Coronary artery (tissue), 2 donors: ENCODE results near the gene AGO4.

ENCODE experiments used
- DNase-seq: peaks from one replicate; pipeline ENCODE4 v3.0.0-alpha.2; 2017; ENCODE audit warnings: low spot score
- H3K27ac ChIP-seq, 2 donors: fragments of 200-600 bp; sonication (generic); one replicate each; pipeline ENCODE4 v1.5.1; 2016 to 2019
- H3K4me3 ChIP-seq: fragments of 200-600 bp; sonication (generic); 2 replicates; pipeline ENCODE4 v1.5.1; 2016; ENCODE audit warnings: mild to moderate bottlenecking, moderate library complexity
- TF ChIP-seq, protein P1 (sequence below): fragments of 200-600 bp; sonication (generic); IDR thresholded peaks from one replicate; pipeline ENCODE4 v1.5.1; 2019; ENCODE audit warnings: antibody characterized with exemption

The AGO4 gene

DNA sequence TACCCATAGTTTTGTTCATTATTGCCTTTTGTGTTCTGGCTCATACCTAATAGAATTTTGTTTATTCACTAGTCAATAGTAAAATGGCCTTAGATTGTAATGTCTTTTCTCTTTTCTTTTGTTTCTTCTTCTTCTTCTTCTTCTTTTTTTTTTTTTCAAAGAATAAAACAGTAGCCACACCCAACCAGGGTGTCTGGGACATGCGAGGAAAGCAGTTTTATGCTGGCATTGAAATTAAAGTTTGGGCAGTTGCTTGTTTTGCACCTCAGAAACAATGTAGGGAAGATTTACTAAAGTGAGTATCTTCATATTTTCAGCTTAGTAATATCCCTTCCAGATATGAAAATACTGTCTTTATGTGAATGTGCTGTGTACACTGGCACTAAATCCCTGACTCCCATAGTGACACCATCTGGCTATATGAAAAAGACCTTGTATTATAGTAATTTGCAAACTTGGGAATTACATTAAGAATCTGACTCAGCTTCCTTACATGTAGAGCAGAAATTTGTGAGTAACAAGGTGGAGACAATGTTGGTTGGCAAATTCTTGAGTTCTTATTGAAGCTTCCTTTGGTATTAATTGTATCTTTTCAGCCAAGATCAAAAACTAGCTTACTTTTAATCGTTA is 24.6 kb downstream of the AGO4 start:
- DNase-seq = no peak
- no peak overlapping the region for H3K4me3 ChIP-seq
- TF ChIP-seq, protein P1, sequence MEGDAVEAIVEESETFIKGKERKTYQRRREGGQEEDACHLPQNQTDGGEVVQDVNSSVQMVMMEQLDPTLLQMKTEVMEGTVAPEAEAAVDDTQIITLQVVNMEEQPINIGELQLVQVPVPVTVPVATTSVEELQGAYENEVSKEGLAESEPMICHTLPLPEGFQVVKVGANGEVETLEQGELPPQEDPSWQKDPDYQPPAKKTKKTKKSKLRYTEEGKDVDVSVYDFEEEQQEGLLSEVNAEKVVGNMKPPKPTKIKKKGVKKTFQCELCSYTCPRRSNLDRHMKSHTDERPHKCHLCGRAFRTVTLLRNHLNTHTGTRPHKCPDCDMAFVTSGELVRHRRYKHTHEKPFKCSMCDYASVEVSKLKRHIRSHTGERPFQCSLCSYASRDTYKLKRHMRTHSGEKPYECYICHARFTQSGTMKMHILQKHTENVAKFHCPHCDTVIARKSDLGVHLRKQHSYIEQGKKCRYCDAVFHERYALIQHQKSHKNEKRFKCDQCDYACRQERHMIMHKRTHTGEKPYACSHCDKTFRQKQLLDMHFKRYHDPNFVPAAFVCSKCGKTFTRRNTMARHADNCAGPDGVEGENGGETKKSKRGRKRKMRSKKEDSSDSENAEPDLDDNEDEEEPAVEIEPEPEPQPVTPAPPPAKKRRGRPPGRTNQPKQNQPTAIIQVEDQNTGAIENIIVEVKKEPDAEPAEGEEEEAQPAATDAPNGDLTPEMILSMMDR = no peak
- no peak overlapping the region for H3K27ac ChIP-seq

DNA sequence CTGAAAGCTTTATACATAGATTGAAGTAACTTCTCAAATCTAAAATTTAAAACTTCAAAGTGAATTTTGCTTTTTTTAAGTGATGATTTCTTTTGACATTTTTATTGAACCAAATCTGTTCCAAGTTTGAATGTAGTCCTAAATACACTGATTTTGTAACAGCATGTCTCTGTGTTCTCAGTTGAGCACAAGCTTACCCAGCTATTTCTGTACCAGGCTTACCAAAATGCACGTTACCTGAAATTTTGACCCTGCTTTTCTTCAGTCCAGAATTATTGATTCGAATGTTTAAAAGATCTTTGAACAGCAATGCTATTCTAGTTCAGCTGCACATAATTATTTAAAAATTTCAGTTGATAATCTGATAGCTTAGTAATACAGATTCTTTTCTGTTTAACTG is 25.6 kb downstream of the AGO4 start:
- no peak overlapping the region for H3K4me3 ChIP-seq
- no peak for DNase-seq
- H3K27ac ChIP-seq = no peak overlapping the region
- TF ChIP-seq, protein P1 = no peak

DNA sequence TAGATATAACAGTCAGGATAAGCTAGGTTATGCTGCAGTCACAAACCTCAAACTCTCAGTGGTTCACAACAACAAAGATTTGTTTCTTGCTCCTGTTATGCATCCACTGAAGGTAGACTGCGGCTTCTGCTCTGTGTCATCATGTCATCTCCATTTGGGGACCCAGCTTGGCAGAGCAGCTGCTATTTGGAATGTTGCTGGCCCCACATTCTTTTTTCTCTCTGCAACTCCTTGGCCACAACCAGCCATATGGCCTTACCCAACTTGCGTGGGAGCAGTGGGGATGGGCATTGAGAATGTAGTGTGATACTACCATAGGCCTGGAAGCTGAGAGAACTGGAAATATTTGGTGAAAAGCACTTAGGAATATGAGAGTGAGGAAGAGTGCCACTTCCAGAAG is 26.4 kb downstream of the AGO4 start:
- no peak for DNase-seq
- H3K4me3 ChIP-seq = no peak overlapping the region
- TF ChIP-seq, protein P1 = no peak
- H3K27ac ChIP-seq = no peak overlapping the region

DNA sequence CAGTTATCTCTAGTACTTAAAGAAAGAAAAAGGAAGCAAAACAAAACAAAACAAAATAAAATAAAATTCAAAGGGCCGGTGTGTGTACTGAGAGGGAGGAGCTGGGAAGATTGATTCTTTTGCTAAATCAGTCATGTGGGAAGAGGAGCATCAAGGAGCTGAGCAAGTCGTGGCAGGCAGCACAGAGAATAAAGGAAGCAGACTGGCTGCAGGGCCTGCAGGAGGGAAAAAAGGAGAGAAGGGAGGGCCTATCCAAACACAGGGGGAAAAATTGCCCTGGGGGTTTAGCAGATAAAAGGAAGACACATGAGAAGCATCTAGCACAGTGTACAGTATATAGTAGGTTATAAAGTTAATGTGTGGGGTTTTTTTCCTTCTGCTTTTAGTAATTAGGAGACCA is 27.6 kb downstream of the AGO4 start:
- TF ChIP-seq, protein P1 = no peak

DNA sequence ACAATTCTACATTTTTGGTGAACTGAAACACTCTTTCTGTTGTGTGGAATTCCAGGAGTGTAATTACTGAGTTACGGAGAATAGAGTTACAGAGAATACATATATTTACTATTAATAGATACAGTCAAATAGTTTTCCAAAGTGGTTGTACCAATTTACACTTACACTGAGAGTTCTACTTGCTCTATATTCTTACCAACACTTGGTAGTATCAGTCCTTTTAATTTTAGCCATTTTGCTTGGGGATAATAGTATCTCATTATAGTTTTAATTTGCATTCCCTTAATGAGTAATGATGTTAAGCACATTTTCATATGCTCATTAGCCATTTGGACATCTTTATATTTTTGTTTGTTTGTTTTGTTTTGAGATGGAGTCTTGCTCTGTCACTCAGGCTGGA is 28.9 kb downstream of the AGO4 start:
- TF ChIP-seq, protein P1 = no peak
- no peak overlapping the region for H3K4me3 ChIP-seq
- H3K27ac ChIP-seq = no peak overlapping the region
- no peak for DNase-seq

More for the DNA sequence above, 27.6 kb downstream of the AGO4 start:
- no peak overlapping the region for H3K27ac ChIP-seq
- no peak for DNase-seq
- H3K4me3 ChIP-seq = no peak overlapping the region

DNA sequence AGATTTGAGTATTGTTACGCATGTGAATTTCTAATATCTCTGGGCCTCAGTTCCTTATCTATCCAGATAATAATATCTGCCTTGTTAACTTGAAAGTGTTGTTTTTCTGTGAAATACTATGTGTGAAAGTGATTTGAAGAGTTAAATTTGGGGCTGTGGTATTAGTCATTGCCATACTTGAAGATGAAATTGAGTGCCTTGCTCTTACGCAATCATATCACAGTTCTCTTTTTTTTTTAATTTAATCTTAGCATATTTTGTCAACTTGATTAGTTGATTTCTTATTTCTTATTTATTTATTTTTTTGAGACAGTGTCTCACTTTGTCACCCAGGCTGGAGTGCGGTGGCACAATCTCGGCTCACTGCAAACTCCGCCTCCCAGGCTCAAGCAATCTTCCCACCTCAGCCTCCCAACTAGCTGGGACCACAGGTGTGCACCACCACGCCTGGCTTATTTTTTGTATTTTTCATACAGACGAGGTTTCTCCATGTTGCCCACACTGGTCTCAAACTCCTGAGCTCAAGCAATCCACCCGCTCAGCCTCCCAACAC is 31.0 kb downstream of the AGO4 start:
- Histone ChIP-seq H3K4me3 (no peak overlapping the region), H3K27ac (no peak overlapping the region)
- TF ChIP-seq, protein P1 = no peak
- no peak for DNase-seq

DNA sequence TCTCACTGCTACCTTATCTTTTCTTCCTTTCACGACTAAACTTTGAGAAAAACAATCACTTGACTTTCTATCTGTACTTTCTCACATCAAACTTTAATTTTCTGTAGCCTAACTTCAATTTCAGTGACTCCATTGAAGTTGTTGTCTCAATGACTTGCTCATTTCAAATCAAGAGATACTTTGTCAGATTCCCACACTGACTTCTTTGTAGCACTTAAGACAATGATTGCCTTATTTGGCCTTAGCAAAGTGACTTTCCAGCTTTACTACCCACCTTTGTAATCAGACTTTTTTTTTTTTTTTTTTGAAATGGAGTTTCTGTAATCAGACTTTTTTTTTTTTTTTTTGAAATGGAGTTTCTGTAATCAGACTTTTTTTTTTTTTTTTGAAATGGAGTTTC is 37.0 kb downstream of the AGO4 start:
- H3K27ac ChIP-seq = peak overlapping the region in 1 of 2 donors; percentile 17
- TF ChIP-seq, protein P1 = no peak
- DNase-seq = no peak
- no peak overlapping the region for H3K4me3 ChIP-seq
